Smooth muscle cell (in vitro differentiated cells): ENCODE measurements around the gene NQO2. TPM values are rescaled to one million over a fixed set of nuclear protein-coding genes. Genes with fewer than 3 reads are reported as not detected.

Experiments
- DNase-seq: peaks from one replicate; lab custom pipeline; 2025; ENCODE audit not compliant: unreplicated experiment; lab: John Stamatoyannopoulos, UW
- H2AFZ ChIP-seq: fragments of 200-600 bp; sonication (generic); 2 replicates; pipeline ENCODE4 v1.6.0; 2016; ENCODE audit warnings: antibody characterized with exemption, low read depth, mild to moderate bottlenecking
- H3F3A ChIP-seq: fragments of 200-600 bp; sonication (generic); 2 replicates; pipeline ENCODE4 v1.6.0; 2017; ENCODE audit warnings: antibody characterized with exemption, low read depth
- H3K27ac ChIP-seq: fragments of 200-600 bp; sonication (generic); 2 replicates; pipeline ENCODE4 v1.5.1; 2016; ENCODE audit warnings: low read depth, mild to moderate bottlenecking
- H3K27me3 ChIP-seq: fragments of 200-600 bp; sonication (generic); 2 replicates; pipeline ENCODE4 v1.6.1; 2016; ENCODE audit warnings: low read depth, mild to moderate bottlenecking
- H3K36me3 ChIP-seq: fragments of 200-600 bp; sonication (generic); 2 replicates; pipeline ENCODE4 v1.5.1; 2016; ENCODE audit warnings: low read depth
- H3K4me1 ChIP-seq: fragments of 200-600 bp; sonication (generic); 2 replicates; pipeline ENCODE4 v1.5.1; 2016; ENCODE audit warnings: low read depth
- H3K4me2 ChIP-seq: fragments of 200-600 bp; sonication (generic); 2 replicates; pipeline ENCODE4 v1.6.0; 2016; ENCODE audit warnings: mild to moderate bottlenecking
- H3K4me3 ChIP-seq: fragments of 200-600 bp; sonication (generic); 2 replicates; pipeline ENCODE4 v1.5.1; 2016; ENCODE audit warnings: mild to moderate bottlenecking
- H3K79me2 ChIP-seq: fragments of 200-600 bp; sonication (generic); 2 replicates; pipeline ENCODE4 v1.6.0; 2016; ENCODE audit warnings: low read depth, mild to moderate bottlenecking
- H3K9ac ChIP-seq: fragments of 200-600 bp; sonication (generic); 2 replicates; pipeline ENCODE4 v1.6.0; 2016; ENCODE audit warnings: low read depth
- H3K9me3 ChIP-seq: fragments of 200-600 bp; sonication (generic); replicated peaks from 2 replicates; pipeline ENCODE4 v1.5.1; 2016; ENCODE audit warnings: low read depth
- H4K20me1 ChIP-seq: fragments of 200-600 bp; sonication (generic); 2 replicates; pipeline ENCODE4 v1.6.0; 2016; ENCODE audit warnings: low read depth
- WGBS: methylation state at CpG from one replicate; pipeline ENCODE4 v1.1.7; 2016; ENCODE audit warnings: low lambda C conversion rate; 5-methylcytosine and 5-hydroxymethylcytosine counted together
- polyA plus RNA-seq: library from polyadenylated mRNA; unstranded; fragments of >200 nt; fragmentation: Nextera tagmentation; extraction: Ambion mirVana; gene quantifications from 2 replicates; pipeline ENCODE4 v1.2.1, GENCODE V29; 2016
- total RNA-seq: library from RNA; depleted of rRNA; stranded (reverse); fragments of >200 nt; gene quantifications from 2 replicates; pipeline ENCODE4 v1.2.3, GENCODE V29; 2014
- TF ChIP-seq, protein P1 (sequence below): fragments of 200-600 bp; sonication (generic); IDR thresholded peaks from 2 replicates; pipeline ENCODE4 v1.5.1; 2017; ENCODE audit warnings: borderline replicate concordance, mild to moderate bottlenecking, antibody characterized with exemption; ENCODE audit not compliant: insufficient read depth, poor library complexity, severe bottlenecking

Gene NQO2
- total and polyA plus RNA-seq, 2 experiments from 2014 or later = 12.9 to 49.0 TPM

DNA sequence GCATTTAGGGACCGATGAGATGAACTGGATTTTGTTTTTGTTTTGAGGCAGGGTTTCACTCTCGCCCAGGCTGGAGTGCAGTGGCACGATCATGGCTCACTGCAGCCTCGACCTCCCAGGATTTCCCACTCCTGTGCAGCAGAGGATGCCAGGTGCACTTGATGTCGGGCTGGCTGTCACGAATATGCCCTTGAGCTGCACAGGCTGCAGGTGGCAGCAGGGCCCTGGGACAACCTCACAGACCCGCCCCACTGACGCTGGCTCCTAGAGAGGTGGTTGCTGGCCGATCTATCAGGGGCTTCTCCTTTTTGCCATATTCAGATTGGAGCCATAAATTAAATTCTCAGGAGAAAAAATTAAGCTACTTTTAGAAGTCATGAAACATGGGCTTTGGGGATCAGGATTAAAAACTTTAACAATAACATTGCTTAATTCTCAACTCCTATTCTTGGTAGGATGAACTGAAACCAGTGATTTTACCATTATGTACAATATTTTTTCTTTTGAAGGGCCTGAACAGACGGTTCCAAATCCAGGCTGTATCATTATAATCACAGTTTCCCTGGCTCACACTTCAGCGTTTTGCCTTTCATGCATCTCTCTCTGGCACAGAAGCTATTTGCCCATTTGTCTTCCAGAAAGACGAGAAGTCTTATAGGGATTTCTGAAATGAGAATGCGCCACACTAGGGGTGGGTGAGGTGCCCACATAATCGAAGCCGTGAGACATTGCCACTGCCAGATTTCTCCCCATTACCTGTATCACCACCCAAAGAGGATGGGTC is 32.4 kb downstream of the NQO2 start:
- H4K20me1 ChIP-seq = no peaks in the 10 kb centered on the region
- DNase-seq = no peak
- H3K9me3 ChIP-seq = no peaks in the 10 kb centered on the region
- TF ChIP-seq, protein P1, sequence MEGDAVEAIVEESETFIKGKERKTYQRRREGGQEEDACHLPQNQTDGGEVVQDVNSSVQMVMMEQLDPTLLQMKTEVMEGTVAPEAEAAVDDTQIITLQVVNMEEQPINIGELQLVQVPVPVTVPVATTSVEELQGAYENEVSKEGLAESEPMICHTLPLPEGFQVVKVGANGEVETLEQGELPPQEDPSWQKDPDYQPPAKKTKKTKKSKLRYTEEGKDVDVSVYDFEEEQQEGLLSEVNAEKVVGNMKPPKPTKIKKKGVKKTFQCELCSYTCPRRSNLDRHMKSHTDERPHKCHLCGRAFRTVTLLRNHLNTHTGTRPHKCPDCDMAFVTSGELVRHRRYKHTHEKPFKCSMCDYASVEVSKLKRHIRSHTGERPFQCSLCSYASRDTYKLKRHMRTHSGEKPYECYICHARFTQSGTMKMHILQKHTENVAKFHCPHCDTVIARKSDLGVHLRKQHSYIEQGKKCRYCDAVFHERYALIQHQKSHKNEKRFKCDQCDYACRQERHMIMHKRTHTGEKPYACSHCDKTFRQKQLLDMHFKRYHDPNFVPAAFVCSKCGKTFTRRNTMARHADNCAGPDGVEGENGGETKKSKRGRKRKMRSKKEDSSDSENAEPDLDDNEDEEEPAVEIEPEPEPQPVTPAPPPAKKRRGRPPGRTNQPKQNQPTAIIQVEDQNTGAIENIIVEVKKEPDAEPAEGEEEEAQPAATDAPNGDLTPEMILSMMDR = no peak
- H3F3A ChIP-seq = no peaks in the 10 kb centered on the region
- 75% methylated on average over 15 of the region's 15 CpGs for WGBS
- H3K79me2 ChIP-seq = no peaks in the 10 kb centered on the region
- no peak overlapping the region for H3K9ac ChIP-seq
- no peak overlapping the region for H2AFZ ChIP-seq
- no peaks in the 10 kb centered on the region for H3K4me1 ChIP-seq
- no peak overlapping the region for H3K27ac ChIP-seq
- no peaks in the 10 kb centered on the region for H3K27me3 ChIP-seq
- no peak overlapping the region for H3K4me2 ChIP-seq
- H3K36me3 ChIP-seq = no peaks in the 10 kb centered on the region
- H3K4me3 ChIP-seq = no peak overlapping the region

DNA sequence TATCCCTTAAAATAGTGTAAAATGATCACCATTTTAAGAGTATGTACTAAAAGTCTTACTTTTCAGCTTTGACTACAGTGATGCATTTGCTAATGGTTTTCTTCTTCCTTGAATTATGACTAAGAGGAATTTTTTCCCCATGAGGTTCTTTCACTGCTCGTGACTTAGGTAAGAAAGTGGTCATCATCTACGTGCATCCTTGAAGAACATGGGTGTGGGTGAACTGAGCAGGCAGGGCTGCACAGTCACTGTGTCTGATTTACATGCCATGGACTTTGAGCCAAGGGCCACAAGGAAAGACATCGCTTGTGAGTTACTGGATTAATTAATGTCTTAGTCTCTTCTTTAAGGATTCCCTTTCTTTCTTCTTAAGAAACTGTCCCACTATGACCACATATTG is 33.3 kb downstream of the NQO2 start:
- Histone ChIP-seq H3K4me2 (no peak overlapping the region), H3K9ac (no peak overlapping the region), H3K4me1 (peaks cover 3% of the 10 kb centered on the region), H4K20me1 (no peaks in the 10 kb centered on the region), H3K4me3 (no peak overlapping the region), H3K79me2 (no peaks in the 10 kb centered on the region), H3F3A (no peaks in the 10 kb centered on the region), H2AFZ (no peak overlapping the region), H3K27ac (no peak overlapping the region), H3K27me3 (no peaks in the 10 kb centered on the region), H3K9me3 (no peaks in the 10 kb centered on the region), H3K36me3 (no peaks in the 10 kb centered on the region)
- no peak for DNase-seq
- TF ChIP-seq, protein P1 = no peak
- WGBS = 90% methylated on average over 3 of the region's 3 CpGs

DNA sequence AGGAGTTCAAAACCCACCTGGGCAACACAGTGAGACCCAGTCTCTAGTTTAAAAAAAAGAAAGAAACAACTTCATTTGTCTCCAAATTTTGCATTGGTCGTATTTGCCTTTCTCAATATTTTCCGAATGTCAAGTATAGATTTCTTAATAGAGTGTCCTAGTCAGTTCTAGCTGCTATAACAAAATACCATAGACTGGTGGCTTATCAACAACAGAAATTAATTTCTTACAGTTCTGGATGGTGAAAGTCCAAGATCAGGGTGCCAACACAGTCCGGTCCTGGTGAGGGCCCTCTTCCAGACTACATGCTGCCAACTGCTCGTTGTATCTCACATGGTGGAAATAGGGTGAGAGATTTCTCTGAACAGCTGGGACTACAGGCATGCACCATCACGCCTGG is 34.0 kb downstream of the NQO2 start:
- WGBS = 94% methylated on average over 5 of the region's 5 CpGs
- peaks cover 9% of the 10 kb centered on the region for H3K4me1 ChIP-seq
- no peaks in the 10 kb centered on the region for H3K36me3 ChIP-seq
- no peaks in the 10 kb centered on the region for H4K20me1 ChIP-seq
- TF ChIP-seq, protein P1 = no peak
- no peaks in the 10 kb centered on the region for H3K9me3 ChIP-seq
- no peaks in the 10 kb centered on the region for H3K79me2 ChIP-seq
- H3K4me2 ChIP-seq = no peak overlapping the region
- H3K27ac ChIP-seq = no peak overlapping the region
- no peaks in the 10 kb centered on the region for H3K27me3 ChIP-seq
- no peak overlapping the region for H3K9ac ChIP-seq
- H3F3A ChIP-seq = no peaks in the 10 kb centered on the region
- no peak overlapping the region for H3K4me3 ChIP-seq
- H2AFZ ChIP-seq = no peak overlapping the region
- DNase-seq = no peak

DNA sequence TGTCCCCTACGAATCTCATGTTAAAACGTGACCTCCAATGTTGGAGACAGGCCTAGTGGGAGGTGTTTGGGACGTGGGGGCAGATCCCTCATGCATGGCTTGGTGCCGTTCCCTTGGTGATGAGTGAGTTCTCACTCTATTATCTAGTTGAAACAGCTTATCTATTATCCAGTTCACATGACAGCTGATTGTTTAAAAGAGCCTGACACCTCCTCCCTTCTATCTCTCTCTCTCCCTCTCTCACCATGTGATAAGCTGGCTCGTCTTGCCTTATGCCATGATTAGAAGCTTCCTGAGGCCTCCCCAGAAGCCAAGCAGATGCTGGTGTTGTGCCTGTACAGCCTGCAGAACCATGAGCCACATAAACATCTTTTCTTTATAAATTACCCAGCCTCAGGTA is 35.7 kb downstream of the NQO2 start:
- TF ChIP-seq, protein P1 = no peak
- Histone ChIP-seq H3K4me1 (peaks cover 17% of the 10 kb centered on the region), H3K27ac (no peak overlapping the region), H3K9me3 (no peaks in the 10 kb centered on the region), H3K4me3 (no peak overlapping the region), H3K27me3 (no peaks in the 10 kb centered on the region), H3F3A (no peaks in the 10 kb centered on the region), H3K36me3 (no peaks in the 10 kb centered on the region), H3K4me2 (no peak overlapping the region), H4K20me1 (no peaks in the 10 kb centered on the region), H3K79me2 (no peaks in the 10 kb centered on the region), H3K9ac (no peak overlapping the region), H2AFZ (no peak overlapping the region)
- DNase-seq = no peak
- 80% methylated on average over 5 of the region's 5 CpGs for WGBS
